Measurements from ENCODE around the gene SYNM. TPM values are rescaled to one million over a fixed set of nuclear protein-coding genes. Genes with fewer than 3 reads are reported as not detected.

SYNM gene
- total RNA-seq, 1 experiment from 2014 or later: 3.3 TPM

DNA sequence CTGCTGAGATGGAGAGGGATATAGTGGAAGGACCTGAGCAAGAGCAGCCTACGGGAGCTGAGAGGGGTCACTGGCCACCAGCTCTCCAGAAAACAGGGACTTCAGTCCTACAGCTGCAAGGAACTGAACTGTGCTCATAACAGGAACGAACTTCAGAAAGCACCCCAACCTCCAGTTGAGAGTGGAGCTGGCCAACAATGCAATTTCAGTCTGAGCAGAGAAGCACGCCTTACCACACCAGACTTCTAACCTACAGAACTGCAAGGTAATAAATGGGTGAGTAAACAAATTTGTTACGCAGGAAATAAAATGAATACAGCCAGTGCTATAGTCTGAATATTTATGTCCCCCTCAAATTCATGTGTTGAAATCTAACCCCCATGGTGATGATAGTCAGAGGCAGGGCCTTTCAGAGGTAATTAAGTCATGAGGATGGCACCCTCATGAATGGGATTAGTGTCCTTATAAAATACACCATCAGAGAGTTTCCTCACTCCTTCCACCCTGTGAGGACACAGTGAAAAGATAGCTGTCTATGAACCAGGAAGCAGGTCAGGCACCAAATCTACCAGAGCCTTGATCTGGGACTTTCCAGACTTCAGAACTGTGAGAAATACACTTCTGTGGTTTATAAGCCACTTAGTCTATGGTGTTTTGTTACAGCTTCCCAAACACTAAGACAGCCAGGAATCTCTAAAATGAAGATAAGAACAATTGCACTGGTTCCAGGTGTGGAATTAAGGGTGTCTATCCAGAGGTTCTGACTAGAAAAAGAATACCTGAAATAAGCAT lies 58.6 kb downstream of the SYNM start:
- H3K9me3 ChIP-seq (ENCODE audit: control insufficient read depth in 1 of 2, insufficient read depth in 1 of 2, low read depth in 1 of 2, low read length in 2 of 2): no peaks in the 10 kb centered on the region
- H3K4me1 ChIP-seq (ENCODE audit: control insufficient read depth in 1 of 2, insufficient read depth in 2 of 2, low read length in 2 of 2): no peaks in the 10 kb centered on the region
- H3K4me3 ChIP-seq (replicated peaks in 1 of 2; ENCODE audit: low read depth in 1 of 2, low read length in 2 of 2): no peak overlapping the region
- intact Hi-C loops (cut with micrococcal nuclease): no loop called here
- no peaks in the 10 kb centered on the region; a peak in 1 of 4 replicates for H3K36me3 ChIP-seq (ENCODE audit: control insufficient read depth in 1 of 2, insufficient read depth in 2 of 2, low read length in 2 of 2)
- POLR2A ChIA-PET: no interaction called here
- H3K9me2 ChIP-seq (ENCODE audit: insufficient read depth): no peaks in the 10 kb centered on the region
- no peak for ATAC-seq
- CTCF ChIA-PET: no interaction called here
- no peaks in the 10 kb centered on the region for H3K27me3 ChIP-seq (ENCODE audit: insufficient read depth, low read length)
- no peaks in the 10 kb centered on the region for H3K79me2 ChIP-seq (ENCODE audit: insufficient read depth, low read length)
- no peak overlapping the region for H3K4me2 ChIP-seq (ENCODE audit: low read length)
- no peak overlapping the region for H2AFZ ChIP-seq (ENCODE audit: low read depth, low read length, poor library complexity, severe bottlenecking)
- no peak overlapping the region for H3K27ac ChIP-seq (ENCODE audit: low read depth, low read length)
- DNase-seq (ENCODE audit: low read depth, low spot score): no peak
- no peak overlapping the region for H3K9ac ChIP-seq (ENCODE audit: low read length)
- TF ChIP-seq RAD21 (IDR thresholded peaks at IDR 0.05; ENCODE audit: low read depth): no peak
- no peak for TF ChIP-seq CBX3 (IDR thresholded peaks at IDR 0.05; ENCODE audit: low read depth)
- TF ChIP-seq JUND (IDR thresholded peaks at IDR 0.05): no peak
- no peak for TF ChIP-seq SRF (IDR thresholded peaks at IDR 0.05; ENCODE audit: low read depth)
- no peak for TF ChIP-seq ATF3 (IDR thresholded peaks at IDR 0.05)
- TF ChIP-seq POLR2AphosphoS5 (IDR thresholded peaks at IDR 0.05; ENCODE audit: low read depth, low read length): no peak
- TF ChIP-seq ELF1 (IDR thresholded peaks at IDR 0.05; ENCODE audit: borderline replicate concordance, low read depth): no peak
- no peak for TF ChIP-seq EZH2 (IDR thresholded peaks at IDR 0.05)
- no peak for TF ChIP-seq YY1 (IDR thresholded peaks at IDR 0.05; ENCODE audit: extremely low read depth, insufficient replicate concordance, low read depth, low read length)
- TF ChIP-seq, protein P1, sequence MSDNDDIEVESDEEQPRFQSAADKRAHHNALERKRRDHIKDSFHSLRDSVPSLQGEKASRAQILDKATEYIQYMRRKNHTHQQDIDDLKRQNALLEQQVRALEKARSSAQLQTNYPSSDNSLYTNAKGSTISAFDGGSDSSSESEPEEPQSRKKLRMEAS (IDR thresholded peaks at IDR 0.05): no peak
- no peak for TF ChIP-seq CEBPB (IDR thresholded peaks at IDR 0.05; ENCODE audit: low read depth)
- TF ChIP-seq ZFX (IDR thresholded peaks at IDR 0.05): no peak
- TF ChIP-seq, protein P2, sequence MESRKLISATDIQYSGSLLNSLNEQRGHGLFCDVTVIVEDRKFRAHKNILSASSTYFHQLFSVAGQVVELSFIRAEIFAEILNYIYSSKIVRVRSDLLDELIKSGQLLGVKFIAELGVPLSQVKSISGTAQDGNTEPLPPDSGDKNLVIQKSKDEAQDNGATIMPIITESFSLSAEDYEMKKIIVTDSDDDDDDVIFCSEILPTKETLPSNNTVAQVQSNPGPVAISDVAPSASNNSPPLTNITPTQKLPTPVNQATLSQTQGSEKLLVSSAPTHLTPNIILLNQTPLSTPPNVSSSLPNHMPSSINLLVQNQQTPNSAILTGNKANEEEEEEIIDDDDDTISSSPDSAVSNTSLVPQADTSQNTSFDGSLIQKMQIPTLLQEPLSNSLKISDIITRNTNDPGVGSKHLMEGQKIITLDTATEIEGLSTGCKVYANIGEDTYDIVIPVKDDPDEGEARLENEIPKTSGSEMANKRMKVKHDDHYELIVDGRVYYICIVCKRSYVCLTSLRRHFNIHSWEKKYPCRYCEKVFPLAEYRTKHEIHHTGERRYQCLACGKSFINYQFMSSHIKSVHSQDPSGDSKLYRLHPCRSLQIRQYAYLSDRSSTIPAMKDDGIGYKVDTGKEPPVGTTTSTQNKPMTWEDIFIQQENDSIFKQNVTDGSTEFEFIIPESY (IDR thresholded peaks at IDR 0.05; ENCODE audit: extremely low read depth, insufficient replicate concordance, low read length): no peak
- no peak for TF ChIP-seq POLR2A (IDR thresholded peaks at IDR 0.05; ENCODE audit: borderline replicate concordance, extremely low read depth, insufficient read depth, insufficient read length)
- TF ChIP-seq EZH2phosphoT487 (IDR thresholded peaks at IDR 0.05; ENCODE audit: borderline replicate concordance): no peak
- TF ChIP-seq ZNF274 (IDR thresholded peaks at IDR 0.05; ENCODE audit: low read depth, low read length): no peak
- RAD21 ChIA-PET (ENCODE audit: low non-redundant PET in 1 of 2, low total read pairs in 2 of 2, uncharacterized antibody in 2 of 2, unreplicated experiment in 2 of 2): no interaction called here
- BruUV-seq (replicated peaks): no TSS peak
- H4K20me1 ChIP-seq (ENCODE audit: insufficient read depth): no peaks in the 10 kb centered on the region

Data from HCT116 (cell line).